Breast epithelium (tissue), 3 donors: ENCODE measurements around the gene HDGFL1.

ENCODE experiments used
- POLR2A ChIP-seq: fragments of 450-650 bp; IDR thresholded peaks from one replicate; pipeline ENCODE4 v1.6.1; 2016; ENCODE audit warnings: antibody characterized with exemption, mild to moderate bottlenecking, moderate library complexity
- TF ChIP-seq, protein P1 (sequence below), 3 donors: fragments of 450-650 bp; IDR thresholded peaks; one replicate each; pipeline ENCODE4 v1.5.1; 2016 to 2017; ENCODE audit warnings: antibody characterized with exemption in 3 of 3, mild to moderate bottlenecking in 3 of 3, moderate library complexity in 3 of 3

DNA sequence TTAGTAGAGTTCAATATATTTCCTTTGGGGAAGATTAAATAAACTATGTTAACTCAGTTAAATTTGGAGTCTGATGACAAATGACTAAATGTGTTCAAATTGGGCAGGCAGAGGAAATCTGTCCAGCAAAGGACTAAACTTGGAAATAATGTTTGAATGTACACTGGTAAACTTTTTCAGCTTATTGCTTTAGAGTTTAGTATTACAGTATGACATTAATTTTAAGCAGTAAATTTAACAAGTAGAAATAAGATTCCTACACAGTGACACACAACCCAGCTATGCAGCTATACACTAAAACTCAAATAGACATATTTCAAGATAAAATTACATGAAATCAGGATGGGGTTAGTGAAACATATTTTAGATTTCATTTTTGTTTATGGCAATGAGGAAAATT lies 42.6 kb upstream of the HDGFL1 start:
- TF ChIP-seq POLR2A = no peak
- TF ChIP-seq, protein P1, sequence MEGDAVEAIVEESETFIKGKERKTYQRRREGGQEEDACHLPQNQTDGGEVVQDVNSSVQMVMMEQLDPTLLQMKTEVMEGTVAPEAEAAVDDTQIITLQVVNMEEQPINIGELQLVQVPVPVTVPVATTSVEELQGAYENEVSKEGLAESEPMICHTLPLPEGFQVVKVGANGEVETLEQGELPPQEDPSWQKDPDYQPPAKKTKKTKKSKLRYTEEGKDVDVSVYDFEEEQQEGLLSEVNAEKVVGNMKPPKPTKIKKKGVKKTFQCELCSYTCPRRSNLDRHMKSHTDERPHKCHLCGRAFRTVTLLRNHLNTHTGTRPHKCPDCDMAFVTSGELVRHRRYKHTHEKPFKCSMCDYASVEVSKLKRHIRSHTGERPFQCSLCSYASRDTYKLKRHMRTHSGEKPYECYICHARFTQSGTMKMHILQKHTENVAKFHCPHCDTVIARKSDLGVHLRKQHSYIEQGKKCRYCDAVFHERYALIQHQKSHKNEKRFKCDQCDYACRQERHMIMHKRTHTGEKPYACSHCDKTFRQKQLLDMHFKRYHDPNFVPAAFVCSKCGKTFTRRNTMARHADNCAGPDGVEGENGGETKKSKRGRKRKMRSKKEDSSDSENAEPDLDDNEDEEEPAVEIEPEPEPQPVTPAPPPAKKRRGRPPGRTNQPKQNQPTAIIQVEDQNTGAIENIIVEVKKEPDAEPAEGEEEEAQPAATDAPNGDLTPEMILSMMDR (IDR thresholded peaks at IDR 0.05) = no peak
